IMR-90 (cell line): ENCODE results near the gene ALDH3A2. TPM values are rescaled to one million over a fixed set of nuclear protein-coding genes. Genes with fewer than 3 reads are reported as not detected.

ENCODE experiments used
- ATAC-seq: fragments of 200-7000 bp; cut with Tn5 transposase; 2 replicates; pipeline ENCODE4 v1.9.1; 2020; ENCODE audit warnings: low read depth, mild to moderate bottlenecking, moderate library complexity
- BruUV-seq: library from RNA; stranded (reverse); fragments of 400-500 nt; replicated peaks from 2 replicates; lab custom pipeline; 2021; lab: Mats Ljungman, UMichigan
- CTCF ChIA-PET: fragments of 300-600 bp; formaldehyde crosslinking; extraction: SDS; loops from one replicate; lab custom pipeline; 2021; ENCODE audit warnings: antibody characterized with exemption; lab: Yijun Ruan, JAX
- POLR2A ChIA-PET: fragments of 300-600 bp; sonication (Branson Sonifier 250); formaldehyde crosslinking; loops from one replicate; lab custom pipeline; 2022; ENCODE audit warnings: antibody characterized with exemption; ENCODE audit not compliant: unreplicated experiment; lab: Charles Lee
- DNase-seq: peaks from one replicate; pipeline ENCODE4 v3.0.0; 2013
- H2AFZ ChIP-seq: replicated peaks from 2 replicates; pipeline ENCODE3; 2013; ENCODE audit warnings: low read length, mild to moderate bottlenecking; ENCODE audit not compliant: poor library complexity
- H2AK5ac ChIP-seq: 2 replicates; pipeline ENCODE4 v1.6.1; 2013; ENCODE audit warnings: low read depth, low read length, inconsistent platforms
- H2AK9ac ChIP-seq: replicated peaks from 2 replicates; pipeline ENCODE3; 2013; ENCODE audit warnings: mild to moderate bottlenecking, low read depth, low read length, moderate library complexity; ENCODE audit not compliant: poor library complexity
- H2BK120ac ChIP-seq: 2 replicates; pipeline ENCODE4 v1.6.1; 2013; ENCODE audit warnings: low read depth, low read length, inconsistent platforms
- H2BK15ac ChIP-seq: 3 replicates; pipeline ENCODE4 v1.6.1; 2013; ENCODE audit warnings: low read depth, low read length, inconsistent platforms
- H2BK20ac ChIP-seq: 2 replicates; pipeline ENCODE4 v1.6.1; 2013; ENCODE audit warnings: low read depth, mild to moderate bottlenecking, inconsistent platforms, low read length, moderate library complexity
- H2BK5ac ChIP-seq: 2 replicates; pipeline ENCODE4 v1.6.1; 2013; ENCODE audit warnings: mild to moderate bottlenecking, low read depth, low read length, inconsistent platforms; ENCODE audit not compliant: poor library complexity, severe bottlenecking
- H3K14ac ChIP-seq: replicated peaks from 2 replicates; pipeline ENCODE4 v1.6.1; 2013; ENCODE audit warnings: low read depth, low read length, inconsistent platforms
- H3K18ac ChIP-seq: 2 replicates; pipeline ENCODE4 v1.6.1; 2013; ENCODE audit warnings: low read depth, low read length, control low read depth
- H3K23ac ChIP-seq: 2 replicates; pipeline ENCODE4 v1.6.1; 2013; ENCODE audit warnings: low read depth, low read length, inconsistent platforms
- H3K27ac ChIP-seq: 2 replicates; pipeline ENCODE4 v1.5.1; 2013; ENCODE audit warnings: mild to moderate bottlenecking, control low read depth, low read length; ENCODE audit not compliant: insufficient read depth
- H3K27me3 ChIP-seq: 2 replicates; pipeline ENCODE4 v1.6.1; 2013; ENCODE audit warnings: low read length; ENCODE audit not compliant: control insufficient read depth, insufficient read depth
- H3K36me3 ChIP-seq: 2 replicates; pipeline ENCODE4 v1.6.1; 2013; ENCODE audit warnings: low read length, mixed read lengths; ENCODE audit not compliant: control insufficient read depth, insufficient read depth
- H3K4ac ChIP-seq: 2 replicates; pipeline ENCODE4 v1.6.1; 2013; ENCODE audit warnings: low read depth, low read length, inconsistent platforms
- H3K4me1 ChIP-seq: 2 replicates; pipeline ENCODE4 v1.6.1; 2013; ENCODE audit warnings: low read length, mixed read lengths; ENCODE audit not compliant: control insufficient read depth, insufficient read depth
- H3K4me2 ChIP-seq: 2 replicates; pipeline ENCODE4 v1.6.1; 2013; ENCODE audit warnings: low read depth, mild to moderate bottlenecking, control low read depth, low read length, moderate library complexity
- H3K4me3 ChIP-seq: 2 replicates; pipeline ENCODE4 v1.5.1; 2013; ENCODE audit warnings: low read depth, mild to moderate bottlenecking, control low read depth, low read length, moderate library complexity; ENCODE audit not compliant: insufficient read depth
- H3K56ac ChIP-seq: 2 replicates; pipeline ENCODE4 v1.6.1; 2013; ENCODE audit warnings: low read length, inconsistent platforms; ENCODE audit not compliant: insufficient read depth; ENCODE audit errors: extremely low read depth
- H3K79me1 ChIP-seq, 2 experiments: 2 replicates each; pipeline ENCODE4 v1.6.1; 2013; ENCODE audit warnings: low read length in 2 of 2, inconsistent platforms in 1 of 2, low read depth in 1 of 2
- H3K9ac ChIP-seq: 2 replicates; pipeline ENCODE4 v1.6.1; 2013; ENCODE audit warnings: low read depth, low read length, control low read depth
- H3K9me1 ChIP-seq: 2 replicates; pipeline ENCODE4 v1.6.1; 2013; ENCODE audit warnings: low read length, inconsistent platforms; ENCODE audit not compliant: insufficient read depth
- H3K9me3 ChIP-seq: 2 replicates; pipeline ENCODE4 v1.6.1; 2013; ENCODE audit warnings: low read length; ENCODE audit not compliant: control insufficient read depth, insufficient read depth
- H4K20me1 ChIP-seq: 2 replicates; pipeline ENCODE4 v1.6.1; 2013; ENCODE audit warnings: low read length, inconsistent platforms; ENCODE audit not compliant: insufficient read depth
- H4K5ac ChIP-seq: 2 replicates; pipeline ENCODE4 v1.6.1; 2013; ENCODE audit warnings: mild to moderate bottlenecking, low read depth, low read length, control low read depth
- H4K8ac ChIP-seq, 2 experiments: 2 replicates each; pipeline ENCODE4 v1.6.1; 2013; ENCODE audit warnings: low read depth in 2 of 2, low read length in 2 of 2, control low read depth in 1 of 2, inconsistent platforms in 1 of 2
- H4K91ac ChIP-seq: 2 replicates; pipeline ENCODE4 v1.6.1; 2013; ENCODE audit warnings: low read depth, low read length, inconsistent platforms; ENCODE audit not compliant: insufficient read depth
- BHLHE40 ChIP-seq: fragments of 150-350 bp; IDR thresholded peaks from 2 replicates; pipeline ENCODE4 v1.6.1; 2016; ENCODE audit warnings: mild to moderate bottlenecking, low read depth, low read length
- CEBPB ChIP-seq: IDR thresholded peaks from 2 replicates; pipeline ENCODE4 v1.6.1; 2012; ENCODE audit warnings: low read depth, low read length, improper control_type of control experiment
- CHD1 ChIP-seq: IDR thresholded peaks from 2 replicates; pipeline ENCODE4 v1.6.1; 2012; ENCODE audit warnings: low read depth, low read length, improper control_type of control experiment
- FOS ChIP-seq: fragments of 150-350 bp; IDR thresholded peaks from 2 replicates; pipeline ENCODE4 v1.6.1; 2016; ENCODE audit warnings: low read depth, low read length
- MAFK ChIP-seq: IDR thresholded peaks from 2 replicates; pipeline ENCODE4 v1.6.1; 2012; ENCODE audit warnings: low read depth, low read length, improper control_type of control experiment
- MAZ ChIP-seq: IDR thresholded peaks from 2 replicates; pipeline ENCODE4 v1.6.1; 2012; ENCODE audit warnings: low read depth, mild to moderate bottlenecking, low read length, improper control_type of control experiment, moderate library complexity, borderline replicate concordance
- MXI1 ChIP-seq: IDR thresholded peaks from 2 replicates; pipeline ENCODE4 v1.6.1; 2012; ENCODE audit warnings: low read depth, mild to moderate bottlenecking, low read length, moderate library complexity, borderline replicate concordance
- NFE2L2 ChIP-seq: fragments of 150-350 bp; IDR thresholded peaks from 2 replicates; pipeline ENCODE4 v1.6.1; 2016; ENCODE audit warnings: low read depth, mild to moderate bottlenecking, low read length
- POLR2A ChIP-seq: IDR thresholded peaks from 2 replicates; pipeline ENCODE4 v1.6.1; 2012; ENCODE audit warnings: mild to moderate bottlenecking, low read depth, low read length
- RAD21 ChIP-seq: IDR thresholded peaks from 2 replicates; pipeline ENCODE4 v1.6.1; 2012; ENCODE audit warnings: low read length, improper control_type of control experiment
- RCOR1 ChIP-seq: IDR thresholded peaks from 2 replicates; pipeline ENCODE4 v1.6.1; 2012; ENCODE audit warnings: mild to moderate bottlenecking, low read length, improper control_type of control experiment; ENCODE audit not compliant: insufficient replicate concordance
- RFX5 ChIP-seq: IDR thresholded peaks from 2 replicates; pipeline ENCODE4 v1.8.0; 2012; ENCODE audit warnings: low read depth, mild to moderate bottlenecking, low read length, moderate library complexity
- SMC3 ChIP-seq: fragments of 150-350 bp; IDR thresholded peaks from 2 replicates; pipeline ENCODE4 v1.6.1; 2016; ENCODE audit warnings: low read depth, mild to moderate bottlenecking, antibody characterized with exemption, low read length, moderate library complexity
- WGBS, 2 experiments: methylation state at CpG; one replicate each; pipeline versions ENCODE4 v1.1.5 to v1.1.7; 2013; ENCODE audit warnings: missing lambda C conversion rate in 2 of 2; ENCODE audit not compliant: insufficient read length in 1 of 2; ENCODE audit errors: extremely low coverage in 2 of 2; 5-methylcytosine and 5-hydroxymethylcytosine counted together
- dilution Hi-C: fragments of 300-500 bp; cut with HindIII; formaldehyde crosslinking; loops from one replicate; pipeline ENCODE4 v1.14.3; 2018; ENCODE audit warnings: low sequenced_read_pairs; ENCODE audit not compliant: unreplicated experiment
- in situ Hi-C: fragments of 300-500 bp; cut with MboI; formaldehyde crosslinking; loops from 3 replicates; pipeline ENCODE4 v1.14.3; 2019; ENCODE audit warnings: low sequenced_read_pairs, inconsistent platforms, mixed read lengths
- intact Hi-C: fragments of 100-400 bp; cut with micrococcal nuclease; formaldehyde crosslinking; loops from 2 replicates; pipeline ENCODE4 v1.10.0; 2022
- polyA plus RNA-seq, 3 experiments: library from polyadenylated mRNA; depleted of rRNA; stranded (reverse); fragments of >200 nt; gene quantifications; 2 replicates each; pipeline ENCODE4 v1.2.3, GENCODE V29; 2012; ENCODE audit warnings: low replicate concordance in 1 of 3
- total RNA-seq: library from RNA; depleted of rRNA; stranded (reverse); fragments of >200 nt; gene quantifications from 2 replicates; pipeline ENCODE4 v1.2.3, GENCODE V29; 2012
- TF ChIP-seq, protein P1 (sequence below): fragments of 150-350 bp; IDR thresholded peaks from 2 replicates; pipeline ENCODE4 v1.6.1; 2017; ENCODE audit warnings: mild to moderate bottlenecking, antibody characterized with exemption, low read length, low read depth
- TF ChIP-seq, protein P2 (sequence below): conservative IDR thresholded peaks from 2 replicates; pipeline ENCODE4 v1.5.1; 2012; ENCODE audit warnings: mild to moderate bottlenecking, low read depth, low read length, improper control_type of control experiment
- TF ChIP-seq, protein P3 (sequence below): fragments of 150-350 bp; IDR thresholded peaks from 2 replicates; pipeline ENCODE4 v1.6.1; 2016; ENCODE audit warnings: low read depth, mild to moderate bottlenecking, low read length, moderate library complexity, borderline replicate concordance

The ALDH3A2 gene
- total and polyA plus RNA-seq, 2 of the 4 experiments (the other 2 are of a cell fraction), result 4.0 to 7.9 TPM

DNA sequence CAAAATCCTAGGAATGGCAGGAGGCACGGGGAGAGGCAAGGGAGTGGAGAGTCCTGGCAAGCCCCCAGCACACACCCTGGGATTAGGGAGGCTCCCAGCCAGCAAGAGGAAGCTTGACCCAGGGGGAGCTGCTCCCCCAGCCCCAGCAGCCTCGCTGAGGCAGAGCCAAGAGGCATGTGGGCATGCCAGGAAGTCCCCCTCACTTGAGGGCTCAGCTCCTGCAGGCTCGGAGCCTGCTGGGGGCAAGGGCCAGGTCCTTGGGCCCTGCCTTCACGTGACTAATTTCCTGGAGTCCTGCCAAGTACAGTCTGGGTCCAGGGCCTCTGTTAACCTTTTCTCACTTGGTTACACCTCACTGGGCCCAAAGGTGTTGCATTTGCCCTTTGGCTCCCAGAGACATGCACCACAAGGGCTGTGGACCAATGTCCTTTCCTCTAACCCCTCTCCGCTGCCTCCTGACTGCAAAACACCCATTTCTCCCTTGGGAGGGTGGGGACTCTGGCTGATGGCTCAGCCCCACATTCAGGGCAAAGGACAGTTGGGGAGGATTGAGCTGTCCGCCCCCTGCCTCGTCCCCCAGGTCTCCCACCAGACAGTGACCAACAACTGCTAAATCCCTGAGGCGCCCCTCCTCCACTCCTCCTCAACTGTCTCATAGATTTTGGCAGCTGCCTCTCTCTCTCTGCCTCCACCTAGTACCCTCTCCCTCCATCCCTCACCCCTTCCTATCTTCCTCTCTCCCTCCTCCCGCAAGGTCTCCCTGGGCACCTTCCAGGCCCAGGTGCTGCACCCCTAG lies 72.3 kb downstream of the ALDH3A2 start:
- Histone ChIP-seq H2BK5ac (no peak overlapping the region), H4K5ac (no peak overlapping the region), H3K27me3 (peaks cover 30% of the 10 kb centered on the region; the same call in 1 of the 2 replicates), H3K56ac (no peak overlapping the region), H3K4ac (no peak overlapping the region), H3K9me1 (no peaks in the 10 kb centered on the region), H3K9me3 (no peaks in the 10 kb centered on the region), H3K4me3 (no peak overlapping the region), H3K27ac (no peak overlapping the region), H2BK15ac (no peak overlapping the region), H3K79me1 (no peaks in the 10 kb centered on the region), H3K4me2 (no peak overlapping the region), H3K9ac (no peak overlapping the region), H2AK9ac (no peak overlapping the region), H3K4me1 (no peaks in the 10 kb centered on the region), H2BK20ac (no peak overlapping the region), H4K20me1 (no peaks in the 10 kb centered on the region), H3K23ac (no peak overlapping the region), H4K91ac (no peak overlapping the region), H4K8ac (no peak overlapping the region), H2BK120ac (no peak overlapping the region), H3K14ac (no peak overlapping the region), H3K36me3 (no peaks in the 10 kb centered on the region), H3K18ac (no peak overlapping the region), H2AK5ac (no peak overlapping the region), H2AFZ (no peak overlapping the region)
- TF ChIP-seq RAD21 (no peak), RCOR1 (no peak), MXI1 (no peak), RFX5 (no peak), POLR2A (no peak), CHD1 (no peak), NFE2L2 (no peak), MAFK (no peak), FOS (no peak), CEBPB (no peak), BHLHE40 (no peak), SMC3 (no peak), MAZ (no peak)
- TF ChIP-seq, protein P1, sequence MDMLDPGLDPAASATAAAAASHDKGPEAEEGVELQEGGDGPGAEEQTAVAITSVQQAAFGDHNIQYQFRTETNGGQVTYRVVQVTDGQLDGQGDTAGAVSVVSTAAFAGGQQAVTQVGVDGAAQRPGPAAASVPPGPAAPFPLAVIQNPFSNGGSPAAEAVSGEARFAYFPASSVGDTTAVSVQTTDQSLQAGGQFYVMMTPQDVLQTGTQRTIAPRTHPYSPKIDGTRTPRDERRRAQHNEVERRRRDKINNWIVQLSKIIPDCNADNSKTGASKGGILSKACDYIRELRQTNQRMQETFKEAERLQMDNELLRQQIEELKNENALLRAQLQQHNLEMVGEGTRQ, result no peak
- TF ChIP-seq, protein P2, sequence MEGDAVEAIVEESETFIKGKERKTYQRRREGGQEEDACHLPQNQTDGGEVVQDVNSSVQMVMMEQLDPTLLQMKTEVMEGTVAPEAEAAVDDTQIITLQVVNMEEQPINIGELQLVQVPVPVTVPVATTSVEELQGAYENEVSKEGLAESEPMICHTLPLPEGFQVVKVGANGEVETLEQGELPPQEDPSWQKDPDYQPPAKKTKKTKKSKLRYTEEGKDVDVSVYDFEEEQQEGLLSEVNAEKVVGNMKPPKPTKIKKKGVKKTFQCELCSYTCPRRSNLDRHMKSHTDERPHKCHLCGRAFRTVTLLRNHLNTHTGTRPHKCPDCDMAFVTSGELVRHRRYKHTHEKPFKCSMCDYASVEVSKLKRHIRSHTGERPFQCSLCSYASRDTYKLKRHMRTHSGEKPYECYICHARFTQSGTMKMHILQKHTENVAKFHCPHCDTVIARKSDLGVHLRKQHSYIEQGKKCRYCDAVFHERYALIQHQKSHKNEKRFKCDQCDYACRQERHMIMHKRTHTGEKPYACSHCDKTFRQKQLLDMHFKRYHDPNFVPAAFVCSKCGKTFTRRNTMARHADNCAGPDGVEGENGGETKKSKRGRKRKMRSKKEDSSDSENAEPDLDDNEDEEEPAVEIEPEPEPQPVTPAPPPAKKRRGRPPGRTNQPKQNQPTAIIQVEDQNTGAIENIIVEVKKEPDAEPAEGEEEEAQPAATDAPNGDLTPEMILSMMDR, result no peak
- TF ChIP-seq, protein P3, sequence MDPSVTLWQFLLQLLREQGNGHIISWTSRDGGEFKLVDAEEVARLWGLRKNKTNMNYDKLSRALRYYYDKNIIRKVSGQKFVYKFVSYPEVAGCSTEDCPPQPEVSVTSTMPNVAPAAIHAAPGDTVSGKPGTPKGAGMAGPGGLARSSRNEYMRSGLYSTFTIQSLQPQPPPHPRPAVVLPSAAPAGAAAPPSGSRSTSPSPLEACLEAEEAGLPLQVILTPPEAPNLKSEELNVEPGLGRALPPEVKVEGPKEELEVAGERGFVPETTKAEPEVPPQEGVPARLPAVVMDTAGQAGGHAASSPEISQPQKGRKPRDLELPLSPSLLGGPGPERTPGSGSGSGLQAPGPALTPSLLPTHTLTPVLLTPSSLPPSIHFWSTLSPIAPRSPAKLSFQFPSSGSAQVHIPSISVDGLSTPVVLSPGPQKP, result no peak
- dilution Hi-C loops (no loop called here), intact Hi-C loops (no loop called here), in situ Hi-C loops (no loop called here)
- 39% methylated on average over 5 of the region's 9 CpGs; no CpG with 5 or more reads in 1 of the 2 experiments for WGBS, 2 experiments
- CTCF ChIA-PET, result no interaction called here
- no peak for ATAC-seq
- DNase-seq, result no peak
- no TSS peak for BruUV-seq
- POLR2A ChIA-PET, result no interaction called here
